Left ventricle myocardium inferior (tissue), 1 donor: ENCODE results near the gene ADARB1. TPM values are rescaled to one million over a fixed set of nuclear protein-coding genes. Genes with fewer than 3 reads are reported as not detected.

Experiments used
- DNase-seq: peaks from one replicate; pipeline ENCODE4 v3.0.0-alpha.2; 2020
- H3K27ac ChIP-seq: fragments of 200-600 bp; replicated peaks from 2 replicates; pipeline ENCODE4 v1.8.0; 2021
- H3K27me3 ChIP-seq: fragments of 200-600 bp; 2 replicates; pipeline ENCODE4 v1.8.0; 2021; ENCODE audit warnings: low read depth
- H3K36me3 ChIP-seq: fragments of 200-600 bp; 2 replicates; pipeline ENCODE4 v1.8.0; 2021
- H3K4me1 ChIP-seq: fragments of 200-600 bp; 2 replicates; pipeline ENCODE4 v1.8.0; 2021
- H3K4me3 ChIP-seq: fragments of 200-600 bp; 2 replicates; pipeline ENCODE4 v1.8.0; 2021; ENCODE audit warnings: mild to moderate bottlenecking, moderate library complexity
- H3K9me3 ChIP-seq: fragments of 200-600 bp; replicated peaks from 2 replicates; pipeline ENCODE4 v1.8.0; 2021
- intact Hi-C: fragments of 100-400 bp; cut with micrococcal nuclease; formaldehyde crosslinking; loops from one replicate; pipeline ENCODE4 v1.11.0; 2022
- total RNA-seq: library from RNA; stranded (reverse); fragmentation: NEBNext Ultra II Directional; extraction: Animal tissue kit (Norgen Biotek cat#: 25700); gene quantifications from one replicate; pipeline ENCODE4 v1.2.1, GENCODE V29; 2021
- TF ChIP-seq, protein P1 (sequence below): fragments of 200-600 bp; IDR thresholded peaks from 2 replicates; pipeline ENCODE4 v1.8.0; 2021; ENCODE audit warnings: antibody characterized with exemption, mild to moderate bottlenecking, borderline replicate concordance
- donor health status: DM: no; HTN: yes; CAD: no; lungs with severe emphysema.

ADARB1 gene
- total RNA-seq, 1 donor from 2014 or later, result 15.5 TPM

DNA sequence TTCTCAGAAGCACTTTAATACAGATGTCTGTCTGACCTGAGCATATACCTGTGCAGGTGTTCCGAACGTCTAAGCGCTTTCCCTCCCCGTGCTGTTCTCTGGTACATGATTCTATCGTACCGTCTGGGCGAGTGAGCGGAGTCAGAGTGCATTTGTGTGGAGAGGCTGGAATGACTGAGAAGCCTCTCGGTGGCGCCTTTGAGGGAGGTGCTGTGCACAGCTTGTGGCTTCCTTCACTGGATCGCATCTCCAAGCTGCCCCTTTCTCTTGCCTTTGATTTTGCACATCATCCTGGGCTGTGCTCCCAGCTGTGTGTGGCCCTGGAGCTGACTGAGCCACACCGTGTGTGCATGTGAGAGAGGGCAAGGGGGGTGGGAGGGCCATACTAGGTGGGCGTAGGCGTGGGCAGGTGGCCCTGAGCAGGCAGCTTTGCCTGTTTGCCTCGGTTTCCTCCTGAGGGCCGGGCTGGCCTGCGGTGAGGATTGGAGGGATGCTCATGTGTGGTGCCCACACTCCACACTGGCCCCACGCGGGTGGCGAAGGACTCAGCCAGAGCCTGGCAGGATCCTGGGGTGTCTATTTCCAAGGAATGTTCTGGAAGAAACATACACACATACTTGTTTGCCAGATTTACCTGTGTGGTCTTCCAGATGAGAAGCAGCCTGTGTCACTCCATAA is 105.3 kb downstream of the ADARB1 start:
- Histone ChIP-seq H3K9me3 (no peaks in the 10 kb centered on the region), H3K4me1 (no peaks in the 10 kb centered on the region), H3K36me3 (peaks cover 80% of the 10 kb centered on the region), H3K27me3 (no peaks in the 10 kb centered on the region), H3K27ac (no peak overlapping the region), H3K4me3 (no peak overlapping the region)
- no peak for DNase-seq
- TF ChIP-seq, protein P1, sequence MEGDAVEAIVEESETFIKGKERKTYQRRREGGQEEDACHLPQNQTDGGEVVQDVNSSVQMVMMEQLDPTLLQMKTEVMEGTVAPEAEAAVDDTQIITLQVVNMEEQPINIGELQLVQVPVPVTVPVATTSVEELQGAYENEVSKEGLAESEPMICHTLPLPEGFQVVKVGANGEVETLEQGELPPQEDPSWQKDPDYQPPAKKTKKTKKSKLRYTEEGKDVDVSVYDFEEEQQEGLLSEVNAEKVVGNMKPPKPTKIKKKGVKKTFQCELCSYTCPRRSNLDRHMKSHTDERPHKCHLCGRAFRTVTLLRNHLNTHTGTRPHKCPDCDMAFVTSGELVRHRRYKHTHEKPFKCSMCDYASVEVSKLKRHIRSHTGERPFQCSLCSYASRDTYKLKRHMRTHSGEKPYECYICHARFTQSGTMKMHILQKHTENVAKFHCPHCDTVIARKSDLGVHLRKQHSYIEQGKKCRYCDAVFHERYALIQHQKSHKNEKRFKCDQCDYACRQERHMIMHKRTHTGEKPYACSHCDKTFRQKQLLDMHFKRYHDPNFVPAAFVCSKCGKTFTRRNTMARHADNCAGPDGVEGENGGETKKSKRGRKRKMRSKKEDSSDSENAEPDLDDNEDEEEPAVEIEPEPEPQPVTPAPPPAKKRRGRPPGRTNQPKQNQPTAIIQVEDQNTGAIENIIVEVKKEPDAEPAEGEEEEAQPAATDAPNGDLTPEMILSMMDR, result no peak
- intact Hi-C loops, result no loop called here

DNA sequence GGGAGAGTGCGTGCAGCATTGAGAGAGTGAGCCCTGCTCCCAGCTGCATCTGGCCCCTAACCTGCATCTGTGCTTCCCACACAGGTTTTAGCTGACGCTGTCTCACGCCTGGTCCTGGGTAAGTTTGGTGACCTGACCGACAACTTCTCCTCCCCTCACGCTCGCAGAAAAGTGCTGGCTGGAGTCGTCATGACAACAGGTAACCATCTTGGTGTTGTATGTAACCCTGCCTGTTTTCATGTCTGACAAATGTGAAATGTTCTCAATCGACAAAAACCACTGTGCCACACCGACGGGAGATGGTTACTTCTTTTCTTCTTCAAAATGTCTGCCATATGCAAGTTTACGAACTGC is 105.8 kb downstream of the ADARB1 start:
- TF ChIP-seq, protein P1, result no peak
- intact Hi-C loops, result no loop called here
- H3K36me3 ChIP-seq, result peaks cover 85% of the 10 kb centered on the region

DNA sequence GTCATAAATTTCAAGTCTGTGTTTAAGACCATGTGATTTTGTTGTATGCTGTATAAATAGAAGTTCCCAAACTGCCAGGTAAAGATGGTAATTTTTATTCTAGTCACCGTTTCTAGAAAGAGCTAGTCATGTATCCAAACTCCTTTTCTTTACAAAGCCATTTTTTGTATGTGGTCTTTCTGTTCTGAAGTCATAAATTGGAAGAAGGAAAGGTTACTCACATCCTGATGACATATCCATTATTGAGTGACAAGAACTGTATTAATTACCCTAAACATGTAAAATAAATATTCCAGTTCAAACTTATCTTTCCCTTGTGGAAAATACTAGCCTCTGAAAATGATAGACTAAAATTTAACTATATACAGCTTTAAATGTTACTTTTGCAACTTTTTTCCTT is 108.6 kb downstream of the ADARB1 start:
- no peak overlapping the region for H3K4me3 ChIP-seq
- peaks cover 91% of the 10 kb centered on the region for H3K36me3 ChIP-seq
- no peak for DNase-seq
- no peak overlapping the region for H3K27ac ChIP-seq
- no peaks in the 10 kb centered on the region for H3K4me1 ChIP-seq
- H3K9me3 ChIP-seq, result peaks cover 20% of the 10 kb centered on the region
- TF ChIP-seq, protein P1, result no peak
- no peaks in the 10 kb centered on the region for H3K27me3 ChIP-seq
- intact Hi-C loops, result no loop called here

More for the DNA sequence above, 105.8 kb downstream of the ADARB1 start:
- H3K9me3 ChIP-seq, result no peaks in the 10 kb centered on the region
- no peak overlapping the region for H3K27ac ChIP-seq
- DNase-seq, result no peak
- no peaks in the 10 kb centered on the region for H3K27me3 ChIP-seq
- H3K4me1 ChIP-seq, result no peaks in the 10 kb centered on the region
- H3K4me3 ChIP-seq, result no peak overlapping the region

DNA sequence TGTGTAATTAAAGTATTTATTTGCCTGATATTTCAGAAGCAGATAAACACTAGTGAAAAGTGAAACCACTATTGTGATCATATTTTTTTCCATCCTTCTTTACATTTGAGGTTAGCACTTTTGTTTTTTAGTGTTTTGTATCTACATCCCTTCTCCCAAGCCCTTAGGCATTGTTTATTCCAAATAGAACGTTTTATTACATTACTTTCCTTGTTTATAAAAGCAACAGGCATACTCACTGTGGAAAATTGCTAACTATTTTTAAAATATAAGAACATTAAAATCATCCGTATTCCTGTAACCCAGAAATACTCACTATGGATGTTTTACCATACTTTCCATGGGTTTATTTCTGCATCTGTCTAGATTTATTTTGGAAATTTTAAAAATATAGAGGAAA is 109.5 kb downstream of the ADARB1 start:
- no peaks in the 10 kb centered on the region for H3K27me3 ChIP-seq

DNA sequence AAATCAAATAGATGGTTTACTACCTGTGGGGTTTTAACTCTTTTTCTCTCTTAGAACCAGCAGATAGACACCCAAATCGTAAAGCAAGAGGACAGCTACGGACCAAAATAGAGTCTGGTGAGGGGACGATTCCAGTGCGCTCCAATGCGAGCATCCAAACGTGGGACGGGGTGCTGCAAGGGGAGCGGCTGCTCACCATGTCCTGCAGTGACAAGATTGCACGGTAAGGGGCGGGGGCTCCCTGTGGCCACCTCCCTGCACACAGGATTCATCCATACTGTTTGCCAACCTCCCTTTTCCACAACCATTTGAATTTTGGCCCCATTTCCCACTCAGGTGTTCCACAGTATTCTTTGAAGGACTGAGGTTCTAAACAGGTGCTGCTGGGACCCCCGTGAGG is 110.5 kb downstream of the ADARB1 start:
- no peak overlapping the region for H3K4me3 ChIP-seq
- H3K27ac ChIP-seq, result no peak overlapping the region
- TF ChIP-seq, protein P1, result no peak
- intact Hi-C loops, result no loop called here
- H3K9me3 ChIP-seq, result peaks cover 39% of the 10 kb centered on the region
- no peaks in the 10 kb centered on the region for H3K27me3 ChIP-seq
- H3K36me3 ChIP-seq, result peaks cover 96% of the 10 kb centered on the region
- DNase-seq, result no peak
- no peaks in the 10 kb centered on the region for H3K4me1 ChIP-seq

More for the DNA sequence above, 109.5 kb downstream of the ADARB1 start:
- intact Hi-C loops, result no loop called here
- Histone ChIP-seq H3K9me3 (peaks cover 29% of the 10 kb centered on the region), H3K4me1 (no peaks in the 10 kb centered on the region), H3K4me3 (no peak overlapping the region), H3K36me3 (peaks cover 92% of the 10 kb centered on the region), H3K27ac (no peak overlapping the region)
- TF ChIP-seq, protein P1, result no peak
- no peak for DNase-seq
